Panc1 (cell line): ENCODE results near the gene NPR3. TPM values are rescaled to one million over a fixed set of nuclear protein-coding genes. Genes with fewer than 3 reads are reported as not detected.

Experiments used
- ATAC-seq: fragments of 200-7000 bp; cut with Tn5 transposase; 2 replicates; pipeline ENCODE4 v1.9.1; 2020; ENCODE audit warnings: mild to moderate bottlenecking, moderate library complexity
- BruUV-seq: library from RNA; stranded (reverse); fragments of 400-500 nt; replicated peaks from 2 replicates; lab custom pipeline; 2021; lab: Mats Ljungman, UMichigan
- CTCF ChIA-PET: fragments of 300-600 bp; sonication (Branson Sonifier 250); formaldehyde crosslinking; loops from one replicate; lab custom pipeline; 2022; ENCODE audit warnings: antibody characterized with exemption; lab: Charles Lee
- POLR2A ChIA-PET: fragments of 300-600 bp; sonication (Branson Sonifier 250); formaldehyde crosslinking; loops from one replicate; lab custom pipeline; 2022; ENCODE audit warnings: antibody characterized with exemption; lab: Charles Lee
- DNase-seq: peaks from one replicate; pipeline ENCODE4 v3.0.0-alpha.2; 2010; ENCODE audit warnings: low read depth, low spot score
- H3K27ac ChIP-seq: 2 replicates; pipeline ENCODE4 v1.5.1; 2011; ENCODE audit warnings: mild to moderate bottlenecking, low read length, inconsistent platforms
- H3K27me3 ChIP-seq: fragments of 200-500 bp; sonication (Bioruptor generic); 2 replicates; pipeline ENCODE4 v1.6.0; 2014; ENCODE audit warnings: low read length, inconsistent platforms; ENCODE audit not compliant: control insufficient read depth, insufficient read depth
- H3K36me3 ChIP-seq: fragments of 200-500 bp; sonication (Bioruptor generic); 2 replicates; pipeline ENCODE4 v1.5.1; 2014; ENCODE audit warnings: inconsistent platforms, mild to moderate bottlenecking, low read length, moderate library complexity; ENCODE audit not compliant: control insufficient read depth, insufficient read depth
- H3K4me1 ChIP-seq: 2 replicates; pipeline ENCODE4 v1.5.1; 2011; ENCODE audit warnings: inconsistent platforms, mild to moderate bottlenecking, low read length, moderate library complexity; ENCODE audit not compliant: control insufficient read depth, insufficient read depth
- H3K4me3 ChIP-seq, 2 experiments: 2 replicates each; pipeline ENCODE4 v1.5.1; 2011 to 2012; ENCODE audit warnings: low read depth in 2 of 2, low read length in 2 of 2, mild to moderate bottlenecking in 2 of 2, inconsistent platforms in 1 of 2, moderate library complexity in 1 of 2
- H3K9me3 ChIP-seq: fragments of 200-500 bp; sonication (Bioruptor generic); 2 replicates; pipeline ENCODE4 v1.5.1; 2014; ENCODE audit warnings: low read depth, mild to moderate bottlenecking, inconsistent platforms, low read length, moderate library complexity; ENCODE audit not compliant: control insufficient read depth, insufficient read depth
- CTCF ChIP-seq: fragments of 450-650 bp; IDR thresholded peaks from 2 replicates; pipeline ENCODE4 v1.5.1; 2017; ENCODE audit warnings: mild to moderate bottlenecking
- POLR2AphosphoS5 ChIP-seq: IDR thresholded peaks from 2 replicates; pipeline ENCODE4 v1.6.1; 2012; ENCODE audit warnings: mild to moderate bottlenecking, low read depth, low read length, moderate library complexity
- REST ChIP-seq, 2 experiments: IDR thresholded peaks; 2 replicates each; pipeline ENCODE4 v1.6.1; 2011 to 2012; ENCODE audit warnings: low read depth in 2 of 2, control low read depth in 1 of 2, low read length in 1 of 2, mild to moderate bottlenecking in 1 of 2, moderate library complexity in 1 of 2; ENCODE audit not compliant: insufficient read depth in 1 of 2
- SIN3A ChIP-seq: IDR thresholded peaks from 2 replicates; pipeline ENCODE4 v1.6.1; 2012; ENCODE audit warnings: low read depth, mild to moderate bottlenecking, low read length, moderate library complexity, borderline replicate concordance; ENCODE audit not compliant: insufficient read depth
- TCF7L2 ChIP-seq: IDR thresholded peaks from 2 replicates; pipeline ENCODE4 v1.6.1; 2011; ENCODE audit warnings: mild to moderate bottlenecking, low read depth, low read length, inconsistent platforms
- in situ Hi-C: cut with HindIII; loops from 2 replicates; pipeline ENCODE4 v1.10.0; 2016; ENCODE audit warnings: low sequenced_read_pairs, low pct_unique_long_range_greater_than_20kb
- intact Hi-C: fragments of 100-400 bp; cut with micrococcal nuclease; formaldehyde crosslinking; loops from one replicate; pipeline ENCODE4 v1.10.0; 2022; ENCODE audit not compliant: unreplicated experiment
- total RNA-seq: library from RNA; stranded (reverse); gene quantifications from one replicate; pipeline ENCODE4 v1.2.1, GENCODE V29; 2021; ENCODE audit not compliant: unreplicated experiment

The NPR3 gene
- total RNA-seq, 1 experiment from 2014 or later = 0.10 TPM

- H3K9me3 ChIP-seq = no peaks in the 10 kb centered on the region
- no peak for ATAC-seq
- ChIA-PET POLR2A (no interaction called here), CTCF (no interaction called here)
- DNase-seq = no peak
- no peaks in the 10 kb centered on the region for H3K4me1 ChIP-seq
- H3K36me3 ChIP-seq = no peaks in the 10 kb centered on the region
- in situ Hi-C loops (no loop called here), intact Hi-C loops (no loop called here)
- no TSS peak for BruUV-seq
- H3K27ac ChIP-seq = no peak overlapping the region
- H3K4me3 ChIP-seq = no peak overlapping the region
- TF ChIP-seq TCF7L2 (no peak), POLR2AphosphoS5 (no peak), REST (IDR thresholded peaks at IDR 0.05; ENCODE audit: insufficient read depth in 1 of 2, low read depth in 2 of 2, low read length in 1 of 2) (no peak), CTCF (no peak), SIN3A (no peak)
- no peaks in the 10 kb centered on the region for H3K27me3 ChIP-seq
Observed at GRCh38 chr5:32745317-32745716, 34.2 kb downstream of the NPR3 start.

GRCh38 chr5:32752411-32752810, 41.3 kb downstream of the NPR3 start:
- BruUV-seq = no TSS peak

More at GRCh38 chr5:32752411-32752810, 41.3 kb downstream of the NPR3 start:
- H3K27ac ChIP-seq = no peak overlapping the region
- intact Hi-C loops (no loop called here), in situ Hi-C loops (no loop called here)
- ChIA-PET POLR2A (no interaction called here), CTCF (no interaction called here)
- no peak for DNase-seq
- no peak overlapping the region for H3K4me3 ChIP-seq
- no peaks in the 10 kb centered on the region for H3K4me1 ChIP-seq
- ATAC-seq = no peak
- no peaks in the 10 kb centered on the region for H3K9me3 ChIP-seq
- no peaks in the 10 kb centered on the region for H3K27me3 ChIP-seq
- H3K36me3 ChIP-seq = no peaks in the 10 kb centered on the region
- TF ChIP-seq CTCF (no peak), POLR2AphosphoS5 (no peak), REST (IDR thresholded peaks at IDR 0.05; ENCODE audit: insufficient read depth in 1 of 2, low read depth in 2 of 2, low read length in 1 of 2) (no peak), SIN3A (no peak), TCF7L2 (no peak)
